Fibroblast of pulmonary artery (primary cell): ENCODE results near the gene SLC6A6.

ENCODE experiments used
- DNase-seq: peaks from one replicate; pipeline ENCODE4 v3.0.0-alpha.2; 2010; ENCODE audit warnings: low read depth
- H3K4me3 ChIP-seq: replicated peaks from 2 replicates; pipeline ENCODE4 v1.5.1; 2011; ENCODE audit warnings: low read depth, mild to moderate bottlenecking, control low read depth, low read length, moderate library complexity
- CTCF ChIP-seq: IDR thresholded peaks from 2 replicates; pipeline ENCODE4 v1.5.1; 2011; ENCODE audit warnings: mild to moderate bottlenecking, control low read depth, low read length, inconsistent platforms; ENCODE audit errors: missing control alignments

Gene SLC6A6

GRCh38 chr3:14415501-14415900, 13.1 kb downstream of the SLC6A6 start:
- peak; percentile 58 for DNase-seq
- no peak overlapping the region for H3K4me3 ChIP-seq
- no peak for TF ChIP-seq CTCF

DNA sequence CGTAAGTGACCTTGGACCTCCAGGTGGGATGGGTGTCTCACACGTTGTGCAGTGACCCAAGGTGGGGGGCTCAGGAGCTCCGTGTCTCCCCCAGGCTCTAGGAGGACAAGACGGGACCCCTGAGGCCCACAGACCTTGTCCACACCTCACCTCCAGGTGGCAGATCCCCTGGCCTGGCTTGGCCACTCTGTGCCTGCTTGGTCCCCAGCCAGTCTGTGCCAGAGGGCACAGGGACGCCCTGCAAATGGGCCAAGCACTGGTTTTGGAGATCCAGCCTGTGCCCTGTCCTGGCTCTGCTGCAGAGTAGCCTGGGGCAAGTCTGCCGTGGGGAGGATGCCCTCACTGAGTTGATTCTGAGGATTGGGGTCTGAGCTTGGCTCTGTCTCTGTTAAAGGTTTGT, 14.0 kb downstream of the SLC6A6 start:
- no peak for TF ChIP-seq CTCF
- no peak overlapping the region for H3K4me3 ChIP-seq
- no peak for DNase-seq

- DNase-seq, result no peak
- no peak for TF ChIP-seq CTCF
- no peak overlapping the region for H3K4me3 ChIP-seq
Measured at GRCh38 chr3:14418296-14419250, 16.2 kb downstream of the SLC6A6 start.

- H3K4me3 ChIP-seq, result no peak overlapping the region
- DNase-seq, result no peak
- TF ChIP-seq CTCF, result no peak
Measured at GRCh38 chr3:14422016-14422963, 19.9 kb downstream of the SLC6A6 start.

DNA sequence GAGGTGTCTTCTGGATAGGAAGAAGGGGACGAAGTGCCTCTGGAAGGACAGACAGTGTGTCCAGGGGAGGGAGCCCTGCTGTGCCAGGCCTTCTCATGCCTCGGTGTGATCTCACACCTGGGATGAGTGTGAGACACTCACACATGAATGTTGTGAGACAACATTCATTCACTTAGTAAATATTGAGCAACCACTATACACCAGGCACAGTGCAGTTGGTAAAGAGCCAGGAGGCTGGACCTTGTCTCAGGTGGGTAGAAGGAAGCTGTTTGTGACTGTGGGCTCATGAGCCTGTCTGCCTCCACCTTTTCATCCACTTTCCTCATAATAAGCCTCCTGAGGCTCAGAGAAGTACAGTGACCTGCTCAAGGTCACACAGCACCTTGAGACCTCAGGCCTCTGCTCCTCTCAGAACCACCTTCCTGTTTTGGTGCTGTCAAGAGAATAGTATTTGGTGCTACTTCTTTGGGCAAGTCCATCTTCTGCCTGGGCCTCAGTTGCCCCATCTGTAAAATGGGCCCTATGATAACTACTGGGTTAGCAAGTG, 20.9 kb downstream of the SLC6A6 start:
- TF ChIP-seq CTCF, result no peak
- no peak overlapping the region for H3K4me3 ChIP-seq
- DNase-seq, result no peak

DNA sequence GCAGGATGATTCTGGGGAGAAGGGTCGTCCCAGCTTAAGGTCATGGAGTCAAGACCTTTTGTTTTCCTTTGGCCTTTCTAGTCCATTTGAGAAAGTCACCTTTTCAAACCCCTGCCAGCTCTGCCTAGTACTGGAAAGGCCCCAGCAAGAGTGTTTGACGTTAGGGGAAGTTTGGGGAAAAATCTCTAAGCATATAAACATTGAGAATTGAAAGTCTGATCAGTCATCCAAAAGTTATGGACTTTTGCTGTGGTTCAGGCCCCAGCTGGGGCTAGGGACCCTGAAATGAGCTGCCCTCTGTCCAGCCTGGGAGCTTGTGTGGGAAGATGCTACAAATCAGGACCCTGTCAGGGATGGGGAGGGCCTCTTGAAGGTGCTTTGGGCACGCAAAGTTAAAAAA, 21.6 kb downstream of the SLC6A6 start:
- H3K4me3 ChIP-seq, result no peak overlapping the region
- TF ChIP-seq CTCF, result no peak
- DNase-seq, result no peak
